ENCODE data around the gene GRM8.
"Not testable (repeated sequence)": the region's sequence is repeated elsewhere in the genome, so short reads cannot be mapped to it uniquely, and the experiment has no call there.

- TF ChIP-seq POLR2A, CTCF (IDR thresholded peaks at IDR 0.05): not testable (repeated sequence)
Measured at GRCh38 chr7:126887560-126887959, 365.2 kb downstream of the GRM8 start.

Measured in stomach (tissue), 4 donors.